Coronary artery (tissue), 2 donors: ENCODE data around the gene ANKDD1A.

Experiments used
- DNase-seq: peaks from one replicate; pipeline ENCODE4 v3.0.0-alpha.2; 2017; ENCODE audit warnings: low spot score
- H3K27ac ChIP-seq, 2 donors: fragments of 200-600 bp; sonication (generic); one replicate each; pipeline ENCODE4 v1.5.1; 2016 to 2019
- H3K4me3 ChIP-seq: fragments of 200-600 bp; sonication (generic); 2 replicates; pipeline ENCODE4 v1.5.1; 2016; ENCODE audit warnings: mild to moderate bottlenecking, moderate library complexity
- TF ChIP-seq, protein P1 (sequence below): fragments of 200-600 bp; sonication (generic); IDR thresholded peaks from one replicate; pipeline ENCODE4 v1.5.1; 2019; ENCODE audit warnings: antibody characterized with exemption

Gene ANKDD1A

DNA sequence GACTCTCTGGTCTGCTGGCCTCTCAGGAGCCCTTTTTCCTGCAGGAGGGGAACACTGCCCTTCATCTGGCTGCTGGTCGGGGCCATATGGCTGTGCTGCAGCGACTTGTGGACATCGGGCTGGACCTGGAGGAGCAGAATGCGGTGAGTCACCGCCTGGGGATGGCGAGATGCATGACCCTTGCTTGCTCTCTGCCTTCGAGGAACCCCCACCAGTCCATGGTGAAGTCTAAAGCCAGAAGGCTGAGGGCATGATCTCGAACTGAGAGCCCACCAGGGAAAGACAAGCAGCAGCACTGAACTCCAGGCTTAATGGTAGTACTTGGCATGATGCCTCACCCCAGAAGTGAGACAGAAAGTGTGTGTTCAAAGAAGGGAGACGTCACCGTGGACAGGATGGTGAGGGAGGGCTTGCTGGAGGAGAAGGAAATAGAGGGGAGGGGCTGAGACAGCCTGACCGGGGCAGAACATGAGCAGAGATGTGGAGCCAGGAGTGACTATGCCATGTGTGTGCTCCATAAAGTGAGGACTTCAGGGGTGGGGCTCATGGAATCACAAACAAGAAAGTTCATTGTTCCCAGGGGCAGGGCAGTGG lies 19.2 kb downstream of the ANKDD1A start:
- Histone ChIP-seq H3K4me3 (no peak overlapping the region), H3K27ac (no peak overlapping the region)
- TF ChIP-seq, protein P1, sequence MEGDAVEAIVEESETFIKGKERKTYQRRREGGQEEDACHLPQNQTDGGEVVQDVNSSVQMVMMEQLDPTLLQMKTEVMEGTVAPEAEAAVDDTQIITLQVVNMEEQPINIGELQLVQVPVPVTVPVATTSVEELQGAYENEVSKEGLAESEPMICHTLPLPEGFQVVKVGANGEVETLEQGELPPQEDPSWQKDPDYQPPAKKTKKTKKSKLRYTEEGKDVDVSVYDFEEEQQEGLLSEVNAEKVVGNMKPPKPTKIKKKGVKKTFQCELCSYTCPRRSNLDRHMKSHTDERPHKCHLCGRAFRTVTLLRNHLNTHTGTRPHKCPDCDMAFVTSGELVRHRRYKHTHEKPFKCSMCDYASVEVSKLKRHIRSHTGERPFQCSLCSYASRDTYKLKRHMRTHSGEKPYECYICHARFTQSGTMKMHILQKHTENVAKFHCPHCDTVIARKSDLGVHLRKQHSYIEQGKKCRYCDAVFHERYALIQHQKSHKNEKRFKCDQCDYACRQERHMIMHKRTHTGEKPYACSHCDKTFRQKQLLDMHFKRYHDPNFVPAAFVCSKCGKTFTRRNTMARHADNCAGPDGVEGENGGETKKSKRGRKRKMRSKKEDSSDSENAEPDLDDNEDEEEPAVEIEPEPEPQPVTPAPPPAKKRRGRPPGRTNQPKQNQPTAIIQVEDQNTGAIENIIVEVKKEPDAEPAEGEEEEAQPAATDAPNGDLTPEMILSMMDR, result no peak
- no peak for DNase-seq

DNA sequence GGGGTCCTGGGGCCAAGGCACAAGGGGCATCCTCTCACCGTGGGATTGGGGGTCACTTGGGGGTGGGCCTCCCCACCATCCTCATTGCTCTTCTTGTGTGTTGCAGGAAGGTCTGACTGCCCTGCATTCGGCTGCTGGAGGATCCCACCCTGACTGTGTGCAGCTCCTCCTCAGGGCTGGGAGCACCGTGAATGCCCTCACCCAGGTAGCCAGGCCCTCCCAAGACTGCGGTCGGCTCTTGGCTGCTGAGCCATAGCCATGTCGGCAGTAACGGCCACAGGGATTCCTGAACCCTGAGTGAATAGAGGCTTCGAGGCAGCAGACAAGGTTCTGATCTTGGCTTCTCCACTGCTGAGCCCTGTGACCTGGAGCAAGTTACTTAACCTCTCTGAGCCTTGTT lies 19.7 kb downstream of the ANKDD1A start:
- no peak overlapping the region for H3K4me3 ChIP-seq
- TF ChIP-seq, protein P1, result no peak
- DNase-seq, result no peak
- H3K27ac ChIP-seq, result no peak overlapping the region

DNA sequence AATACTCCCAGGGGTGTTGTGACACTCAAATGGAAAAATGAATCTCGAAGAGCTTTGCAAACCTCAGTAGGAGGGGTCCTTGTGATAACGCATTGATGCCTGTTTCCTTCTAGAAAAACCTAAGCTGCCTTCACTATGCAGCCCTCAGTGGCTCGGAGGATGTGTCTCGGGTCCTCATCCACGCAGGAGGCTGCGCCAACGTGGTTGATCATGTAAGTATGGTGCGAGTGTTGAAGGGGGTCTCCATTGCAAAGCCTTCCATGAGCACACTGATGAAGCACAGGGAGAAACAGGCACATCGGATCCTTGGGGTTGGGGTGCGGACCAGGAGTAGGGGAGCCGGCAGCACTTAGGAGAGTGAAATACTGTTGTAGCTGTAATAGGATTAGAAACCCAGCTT lies 22.3 kb downstream of the ANKDD1A start:
- H3K27ac ChIP-seq, result no peak overlapping the region

DNA sequence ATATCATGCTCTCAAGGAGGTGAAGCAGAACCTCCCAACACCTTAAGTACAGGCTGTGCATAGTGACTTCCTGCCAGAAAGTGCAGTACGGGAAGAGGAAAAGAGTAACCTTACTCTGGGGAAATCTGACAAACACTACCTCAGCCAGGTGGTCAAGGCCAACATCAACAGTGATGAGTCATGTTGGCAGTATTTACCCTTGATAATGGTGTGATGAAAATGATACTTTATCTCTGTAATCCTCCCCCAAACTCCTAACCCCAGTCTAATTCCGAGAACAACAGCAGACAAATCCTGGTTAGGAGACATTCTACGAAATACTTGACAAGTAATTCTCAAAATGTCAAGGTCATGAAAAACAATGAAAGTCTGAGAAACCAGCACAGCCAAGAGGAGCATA lies 26.5 kb downstream of the ANKDD1A start:
- Histone ChIP-seq H3K4me3 (no peak overlapping the region), H3K27ac (no peak overlapping the region)
- no peak for DNase-seq
- TF ChIP-seq, protein P1, result no peak

More for the DNA sequence above, 22.3 kb downstream of the ANKDD1A start:
- TF ChIP-seq, protein P1, result no peak
- no peak overlapping the region for H3K4me3 ChIP-seq
- no peak for DNase-seq

DNA sequence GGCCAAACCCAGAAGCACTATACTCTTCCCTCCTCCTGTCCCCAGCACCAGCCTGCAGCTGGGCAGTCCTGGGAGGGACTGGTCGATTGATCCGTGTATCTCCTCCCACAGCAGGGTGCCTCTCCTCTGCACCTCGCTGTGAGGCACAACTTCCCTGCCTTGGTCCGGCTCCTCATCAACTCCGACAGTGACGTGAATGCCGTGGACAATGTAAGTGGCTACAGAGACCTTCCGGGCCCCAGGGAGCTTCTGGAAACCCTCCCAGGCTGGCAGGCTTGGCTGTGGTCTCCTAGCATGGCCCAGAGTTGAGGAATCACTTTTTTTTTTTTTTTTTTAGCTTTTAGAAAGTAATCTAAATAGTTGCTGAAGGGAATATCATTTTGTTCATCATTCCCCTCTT lies 30.7 kb downstream of the ANKDD1A start:
- no peak overlapping the region for H3K4me3 ChIP-seq
- TF ChIP-seq, protein P1, result no peak
- no peak overlapping the region for H3K27ac ChIP-seq
- no peak for DNase-seq

DNA sequence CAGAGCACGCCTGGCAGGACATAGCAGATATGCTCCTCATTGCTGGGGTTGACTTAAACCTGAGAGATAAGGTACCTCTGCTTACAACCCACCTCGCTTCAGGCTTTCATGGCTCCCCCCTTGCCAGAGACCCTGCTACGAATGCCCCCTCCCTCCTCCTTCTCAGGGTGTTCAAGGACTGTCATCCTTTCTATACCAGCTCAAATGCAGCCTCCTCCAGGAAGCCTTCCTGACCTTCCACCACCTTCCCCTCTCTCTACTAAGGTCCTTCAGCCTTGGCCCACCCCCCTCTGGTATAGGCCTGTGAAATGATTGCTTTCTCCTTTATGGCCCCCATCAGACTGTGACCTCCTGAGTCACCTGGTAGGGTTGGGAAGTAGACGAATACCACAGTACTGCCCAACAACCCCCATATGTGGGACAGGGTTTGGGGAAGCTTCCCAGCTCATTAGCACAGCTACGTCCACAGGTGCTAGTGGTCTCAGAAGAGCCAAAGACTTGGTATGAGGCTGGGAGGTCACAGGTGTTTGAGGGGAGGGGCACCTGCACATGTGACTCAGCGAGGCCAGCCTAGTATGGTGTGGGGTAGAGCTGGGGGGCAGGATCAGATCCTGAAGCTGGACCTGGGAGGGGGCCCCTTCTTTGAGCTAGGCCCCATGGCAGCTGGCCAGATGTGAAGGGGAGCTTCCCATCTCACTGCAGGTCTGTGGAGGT lies 32.0 kb downstream of the ANKDD1A start:
- no peak for DNase-seq
- Histone ChIP-seq H3K27ac (no peak overlapping the region), H3K4me3 (no peak overlapping the region)
- TF ChIP-seq, protein P1, result no peak

DNA sequence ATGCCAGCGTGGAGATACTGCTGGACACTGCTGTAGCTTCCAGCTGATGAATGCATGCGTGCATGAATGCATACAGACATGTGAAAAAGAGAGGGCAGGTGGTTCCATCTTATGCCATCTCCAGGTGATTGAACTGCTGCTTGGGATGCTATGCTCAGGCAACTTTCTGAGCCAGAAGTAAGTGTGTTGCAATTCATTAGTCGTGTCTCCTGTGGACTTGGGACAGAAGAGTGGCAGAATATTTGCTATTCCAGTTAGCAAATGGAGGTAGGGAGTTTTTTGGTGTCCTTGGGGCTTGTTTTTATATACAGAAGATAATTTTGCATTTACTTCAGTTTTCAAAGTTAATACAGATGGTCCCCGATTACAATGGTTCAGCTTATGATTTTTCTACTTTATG lies 33.3 kb downstream of the ANKDD1A start:
- no peak overlapping the region for H3K27ac ChIP-seq
- no peak for DNase-seq
- H3K4me3 ChIP-seq, result no peak overlapping the region
- TF ChIP-seq, protein P1, result no peak
